HCT116 (cell line): Measurements from ENCODE around the gene ENTPD7. TPM values are rescaled to one million over a fixed set of nuclear protein-coding genes. Genes with fewer than 3 reads are reported as not detected.

Source experiments
- ATAC-seq: fragments of 200-7000 bp; cut with Tn5 transposase; 2 replicates; pipeline ENCODE4 v1.9.1; 2020; ENCODE audit warnings: mild to moderate bottlenecking, moderate library complexity
- BruUV-seq: library from RNA; stranded (reverse); fragments of 400-500 nt; replicated peaks from 2 replicates; lab custom pipeline; 2021; lab: Mats Ljungman, UMichigan
- CTCF ChIA-PET: fragments of 300-600 bp; sonication (Branson Sonifier 250); formaldehyde crosslinking; loops from one replicate; lab custom pipeline; 2021; ENCODE audit warnings: antibody characterized with exemption; lab: Charles Lee
- POLR2A ChIA-PET: fragments of 300-600, 350-600 bp; sonication (Branson Sonifier 250); formaldehyde crosslinking; loops from one replicate; lab custom pipeline; 2021; ENCODE audit warnings: antibody characterized with exemption; lab: Charles Lee
- RAD21 ChIA-PET, 2 experiments: fragments of 300-600 bp; sonication (Branson Sonifier 250); formaldehyde crosslinking; loops; one replicate each; lab custom pipeline; 2023; ENCODE audit warnings: low total read pairs in 2 of 2; ENCODE audit not compliant: uncharacterized antibody in 2 of 2, unreplicated experiment in 2 of 2, low non-redundant PET in 1 of 2; lab: Charles Lee
- DNase-seq: peaks from one replicate; pipeline ENCODE4 v3.0.0-alpha.2; 2010; ENCODE audit warnings: low read depth, low spot score
- H2AFZ ChIP-seq: fragments of 200-600 bp; shearing (Covaris generic), sonication (generic); 2 replicates; pipeline ENCODE4 v1.6.1; 2017; ENCODE audit warnings: low read depth, mixed run types, mixed read lengths, antibody characterized with exemption, low read length; ENCODE audit not compliant: poor library complexity, severe bottlenecking
- H3K27ac ChIP-seq: 2 replicates; pipeline ENCODE4 v1.5.1; 2012; ENCODE audit warnings: low read depth, low read length
- H3K27me3 ChIP-seq: fragments of 200-600 bp; sonication (generic); 2 replicates; pipeline ENCODE4 v1.6.1; 2016; ENCODE audit warnings: mixed run types, low read length, mixed read lengths; ENCODE audit not compliant: insufficient read depth
- H3K36me3 ChIP-seq, 2 experiments: fragments of 200-500 bp in 1 of 2; fragments of 200-600 bp in 1 of 2; sonication (Bioruptor generic) in 1 of 2; sonication (generic) in 1 of 2; 2 replicates each; pipeline versions ENCODE4 v1.5.1 to v1.6.1; 2014 to 2016; ENCODE audit warnings: low read length in 2 of 2, inconsistent platforms in 1 of 2, mixed read lengths in 1 of 2, mixed run types in 1 of 2; ENCODE audit not compliant: insufficient read depth in 2 of 2, control insufficient read depth in 1 of 2
- H3K4me1 ChIP-seq, 2 experiments: fragments of 200-600 bp in 1 of 2; sonication (generic) in 1 of 2; 2 replicates each; pipeline versions ENCODE4 v1.5.1 to v1.6.1; 2012 to 2017; ENCODE audit warnings: low read length in 2 of 2, inconsistent platforms in 1 of 2, mild to moderate bottlenecking in 1 of 2, mixed read lengths in 1 of 2, mixed run types in 1 of 2, moderate library complexity in 1 of 2; ENCODE audit not compliant: insufficient read depth in 2 of 2, control insufficient read depth in 1 of 2
- H3K4me2 ChIP-seq: fragments of 200-600 bp; sonication (generic); 2 replicates; pipeline ENCODE4 v1.6.1; 2017; ENCODE audit warnings: mixed run types, low read length, mixed read lengths
- H3K4me3 ChIP-seq, 2 experiments: fragments of 200-600 bp in 1 of 2; sonication (generic) in 1 of 2; replicated peaks in 1 of 2; 2 replicates each; pipeline ENCODE4 v1.5.1; 2011 to 2016; ENCODE audit warnings: low read length in 2 of 2, control low read depth in 1 of 2, low read depth in 1 of 2, mild to moderate bottlenecking in 1 of 2, mixed read lengths in 1 of 2, mixed run types in 1 of 2
- H3K79me2 ChIP-seq: fragments of 200-600 bp; sonication (generic); 2 replicates; pipeline ENCODE4 v1.6.1; 2017; ENCODE audit warnings: mild to moderate bottlenecking, mixed run types, low read length, moderate library complexity, mixed read lengths; ENCODE audit not compliant: insufficient read depth
- H3K9ac ChIP-seq: fragments of 200-600 bp; sonication (generic); 2 replicates; pipeline ENCODE4 v1.6.1; 2016; ENCODE audit warnings: low read length, mixed read lengths
- H3K9me2 ChIP-seq: fragments of 200-600 bp; sonication (generic), shearing (Covaris generic); 2 replicates; pipeline ENCODE4 v1.6.1; 2017; ENCODE audit warnings: mixed run types, mild to moderate bottlenecking, moderate library complexity; ENCODE audit not compliant: insufficient read depth
- H3K9me3 ChIP-seq, 2 experiments: fragments of 200-500 bp in 1 of 2; fragments of 200-600 bp in 1 of 2; sonication (Bioruptor generic) in 1 of 2; sonication (generic) in 1 of 2; 2 replicates each; pipeline ENCODE4 v1.6.1; 2014 to 2017; ENCODE audit warnings: low read length in 2 of 2, mixed read lengths in 2 of 2, inconsistent platforms in 1 of 2, low read depth in 1 of 2, mild to moderate bottlenecking in 1 of 2, mixed run types in 1 of 2, moderate library complexity in 1 of 2; ENCODE audit not compliant: control insufficient read depth in 1 of 2, insufficient read depth in 1 of 2
- H4K20me1 ChIP-seq: fragments of 200-600 bp; sonication (generic), shearing (Covaris generic); 2 replicates; pipeline ENCODE4 v1.6.1; 2017; ENCODE audit warnings: mixed run types, mild to moderate bottlenecking, moderate library complexity; ENCODE audit not compliant: insufficient read depth
- ELF1 ChIP-seq: IDR thresholded peaks from 2 replicates; pipeline ENCODE4 v1.6.1; 2012; ENCODE audit warnings: low read depth, borderline replicate concordance
- EZH2 ChIP-seq: fragments of 200-600 bp; sonication (generic); IDR thresholded peaks from 2 replicates; pipeline ENCODE4 v1.6.1; 2017; ENCODE audit warnings: antibody characterized with exemption, mixed run types
- FOSL1 ChIP-seq: IDR thresholded peaks from 2 replicates; pipeline ENCODE4 v1.6.1; 2012; ENCODE audit warnings: low read depth
- JUND ChIP-seq: IDR thresholded peaks from 2 replicates; pipeline ENCODE4 v1.6.1; 2012
- POLR2A ChIP-seq: IDR thresholded peaks from 2 replicates; pipeline ENCODE4 v1.7.0; 2011; ENCODE audit warnings: borderline replicate concordance; ENCODE audit not compliant: insufficient read depth, insufficient read length; ENCODE audit errors: extremely low read depth
- POLR2AphosphoS5 ChIP-seq: IDR thresholded peaks from 2 replicates; pipeline ENCODE4 v1.6.1; 2011; ENCODE audit warnings: mild to moderate bottlenecking, low read depth, low read length, moderate library complexity
- RAD21 ChIP-seq: IDR thresholded peaks from 2 replicates; pipeline ENCODE4 v1.6.1; 2012; ENCODE audit warnings: low read depth, mild to moderate bottlenecking
- SIN3A ChIP-seq: IDR thresholded peaks from 2 replicates; pipeline ENCODE4 v1.6.1; 2012; ENCODE audit warnings: low read depth
- SP1 ChIP-seq: IDR thresholded peaks from 2 replicates; pipeline ENCODE4 v1.6.1; 2012; ENCODE audit warnings: low read depth
- SRF ChIP-seq: IDR thresholded peaks from 2 replicates; pipeline ENCODE4 v1.6.1; 2012; ENCODE audit warnings: low read depth
- YY1 ChIP-seq: IDR thresholded peaks from 2 replicates; pipeline ENCODE4 v1.6.1; 2011; ENCODE audit warnings: low read length, low read depth, moderate library complexity, mild to moderate bottlenecking; ENCODE audit not compliant: insufficient replicate concordance; ENCODE audit errors: extremely low read depth
- ZNF274 ChIP-seq: fragments of 200-500 bp; sonication (Bioruptor generic); IDR thresholded peaks from 2 replicates; pipeline ENCODE4 v1.6.1; 2014; ENCODE audit warnings: mild to moderate bottlenecking, low read depth, low read length, inconsistent platforms
- intact Hi-C: fragments of 100-400 bp; cut with micrococcal nuclease; formaldehyde crosslinking; loops from 2 replicates; pipeline ENCODE4 v1.10.0; 2022
- total RNA-seq: library from RNA; stranded (reverse); gene quantifications from one replicate; pipeline ENCODE4 v1.2.1, GENCODE V29; 2021; ENCODE audit not compliant: unreplicated experiment
- TF ChIP-seq, protein P1 (sequence below): IDR thresholded peaks from 2 replicates; pipeline ENCODE4 v1.6.1; 2012
- TF ChIP-seq, protein P2 (sequence below): IDR thresholded peaks from 2 replicates; pipeline ENCODE4 v1.6.1; 2012; ENCODE audit warnings: low read depth
- TF ChIP-seq, protein P3 (sequence below), 3 experiments: fragments of 200-600 bp in 1 of 3; sonication (generic) in 1 of 3; IDR thresholded peaks in 2 of 3; conservative IDR thresholded peaks in 1 of 3; 2 replicates each; pipeline ENCODE4 v1.5.1; 2012 to 2017; ENCODE audit warnings: low read depth in 2 of 3, low read length in 2 of 3, antibody characterized with exemption in 1 of 3, borderline replicate concordance in 1 of 3, control low read depth in 1 of 3, mild to moderate bottlenecking in 1 of 3, mixed read lengths in 1 of 3, mixed run types in 1 of 3, moderate library complexity in 1 of 3; ENCODE audit not compliant: insufficient read depth in 1 of 3

The ENTPD7 gene
- total RNA-seq, 1 experiment from 2014 or later, result 12.3 TPM

DNA sequence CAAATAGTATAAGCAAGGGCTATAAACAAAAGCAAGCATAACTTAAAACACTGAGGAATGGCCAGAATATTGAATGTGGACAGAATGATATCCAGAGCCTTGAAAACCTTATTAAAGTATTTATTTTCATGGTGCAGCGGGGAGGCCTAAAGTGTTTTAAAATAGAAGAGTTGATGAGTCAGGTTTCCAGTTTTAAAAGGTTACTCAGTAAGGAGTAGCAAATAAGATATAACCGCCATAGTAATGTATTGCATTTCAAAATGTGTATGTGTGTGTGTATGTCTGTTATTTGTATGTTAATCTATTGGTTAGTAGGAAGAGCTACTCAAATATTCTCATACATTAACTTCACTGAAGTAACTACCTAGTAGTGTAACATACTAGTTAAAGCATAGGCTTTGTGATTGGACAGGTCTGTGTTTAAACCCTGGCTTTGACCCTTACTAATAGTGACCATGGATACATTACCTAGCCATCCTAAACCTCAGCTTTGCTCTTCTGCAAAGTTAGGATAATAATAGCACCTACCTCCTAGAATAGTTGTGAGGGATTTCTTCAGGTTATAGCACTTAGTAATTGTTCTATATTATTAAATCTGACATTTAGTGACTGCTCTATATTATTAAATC, 89.6 kb downstream of the ENTPD7 start:
- Histone ChIP-seq H3K36me3 (peaks cover 75 to 79% of the 10 kb centered on the region in 2 experiments), H3K9me3 (no peaks in the 10 kb centered on the region), H3K27me3 (no peaks in the 10 kb centered on the region), H3K27ac (no peak overlapping the region), H3K4me1 (peaks cover 0 to 2% of the 10 kb centered on the region in 2 experiments; a peak in 1 of 4 replicates), H3K4me2 (no peak overlapping the region), H3K79me2 (peaks cover 49% of the 10 kb centered on the region), H4K20me1 (no peaks in the 10 kb centered on the region), H3K9ac (no peak overlapping the region), H3K4me3 (no peak overlapping the region), H3K9me2 (no peaks in the 10 kb centered on the region), H2AFZ (no peak overlapping the region)
- DNase-seq (no peak), ATAC-seq (no peak)
- intact Hi-C loops, result no loop called here
- BruUV-seq, result TSS peak; percentile 15
- POLR2A ChIA-PET, result no interaction called here
- CTCF ChIA-PET, result interaction anchor here (1.4 kb wide), 1 partner anchor 16 kb away, joined by 6 read pairs; the partner anchor contains the start of genes COX15 and CUTC
- no peak for TF ChIP-seq SP1
- TF ChIP-seq ELF1, result no peak
- TF ChIP-seq EZH2, result no peak
- RAD21 ChIA-PET, result no interaction called here

DNA sequence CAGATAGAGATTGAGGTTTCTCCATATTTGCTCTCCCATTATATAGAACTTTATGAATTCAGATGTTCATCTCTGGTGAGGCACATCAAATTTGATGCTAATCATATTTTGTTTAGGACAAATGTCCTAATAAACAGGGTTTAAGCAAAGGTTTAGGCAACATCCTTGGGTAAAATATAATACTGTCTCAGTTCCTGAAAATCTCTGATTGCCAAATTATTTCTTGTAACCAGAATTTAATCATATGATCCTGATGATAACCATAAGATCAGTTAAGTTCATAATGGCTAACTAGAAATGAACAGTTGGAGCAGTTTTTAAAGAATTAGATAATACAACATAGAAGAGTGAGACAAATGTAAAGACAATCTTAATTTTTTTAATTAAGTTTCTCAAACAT, 91.3 kb downstream of the ENTPD7 start:
- H4K20me1 ChIP-seq, result no peaks in the 10 kb centered on the region
- DNase-seq (no peak), ATAC-seq (no peak)
- RAD21 ChIA-PET, result no interaction called here
- H3K9me3 ChIP-seq, result no peaks in the 10 kb centered on the region
- no peak overlapping the region for H3K4me3 ChIP-seq
- H3K4me1 ChIP-seq, result no peaks in the 10 kb centered on the region
- H3K27me3 ChIP-seq, result no peaks in the 10 kb centered on the region
- H3K9me2 ChIP-seq, result no peaks in the 10 kb centered on the region
- H3K9ac ChIP-seq, result no peak overlapping the region
- BruUV-seq, result no TSS peak
- no peak overlapping the region for H3K27ac ChIP-seq
- no peak overlapping the region for H3K4me2 ChIP-seq
- intact Hi-C loops, result no loop called here
- H3K79me2 ChIP-seq, result peaks cover 45% of the 10 kb centered on the region
- no peak overlapping the region for H2AFZ ChIP-seq
- peaks cover 77 to 81% of the 10 kb centered on the region in 2 experiments for H3K36me3 ChIP-seq
- POLR2A ChIA-PET, result no interaction called here
- CTCF ChIA-PET, result no interaction called here
- no peak for TF ChIP-seq EZH2
- TF ChIP-seq SP1, result no peak
- no peak for TF ChIP-seq FOSL1
- TF ChIP-seq, protein P1, sequence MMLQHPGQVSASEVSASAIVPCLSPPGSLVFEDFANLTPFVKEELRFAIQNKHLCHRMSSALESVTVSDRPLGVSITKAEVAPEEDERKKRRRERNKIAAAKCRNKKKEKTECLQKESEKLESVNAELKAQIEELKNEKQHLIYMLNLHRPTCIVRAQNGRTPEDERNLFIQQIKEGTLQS, result no peak
- TF ChIP-seq SIN3A, result no peak
- no peak for TF ChIP-seq POLR2A
- TF ChIP-seq JUND, result no peak
- TF ChIP-seq SRF, result no peak
- TF ChIP-seq YY1, result no peak
- TF ChIP-seq, protein P2, sequence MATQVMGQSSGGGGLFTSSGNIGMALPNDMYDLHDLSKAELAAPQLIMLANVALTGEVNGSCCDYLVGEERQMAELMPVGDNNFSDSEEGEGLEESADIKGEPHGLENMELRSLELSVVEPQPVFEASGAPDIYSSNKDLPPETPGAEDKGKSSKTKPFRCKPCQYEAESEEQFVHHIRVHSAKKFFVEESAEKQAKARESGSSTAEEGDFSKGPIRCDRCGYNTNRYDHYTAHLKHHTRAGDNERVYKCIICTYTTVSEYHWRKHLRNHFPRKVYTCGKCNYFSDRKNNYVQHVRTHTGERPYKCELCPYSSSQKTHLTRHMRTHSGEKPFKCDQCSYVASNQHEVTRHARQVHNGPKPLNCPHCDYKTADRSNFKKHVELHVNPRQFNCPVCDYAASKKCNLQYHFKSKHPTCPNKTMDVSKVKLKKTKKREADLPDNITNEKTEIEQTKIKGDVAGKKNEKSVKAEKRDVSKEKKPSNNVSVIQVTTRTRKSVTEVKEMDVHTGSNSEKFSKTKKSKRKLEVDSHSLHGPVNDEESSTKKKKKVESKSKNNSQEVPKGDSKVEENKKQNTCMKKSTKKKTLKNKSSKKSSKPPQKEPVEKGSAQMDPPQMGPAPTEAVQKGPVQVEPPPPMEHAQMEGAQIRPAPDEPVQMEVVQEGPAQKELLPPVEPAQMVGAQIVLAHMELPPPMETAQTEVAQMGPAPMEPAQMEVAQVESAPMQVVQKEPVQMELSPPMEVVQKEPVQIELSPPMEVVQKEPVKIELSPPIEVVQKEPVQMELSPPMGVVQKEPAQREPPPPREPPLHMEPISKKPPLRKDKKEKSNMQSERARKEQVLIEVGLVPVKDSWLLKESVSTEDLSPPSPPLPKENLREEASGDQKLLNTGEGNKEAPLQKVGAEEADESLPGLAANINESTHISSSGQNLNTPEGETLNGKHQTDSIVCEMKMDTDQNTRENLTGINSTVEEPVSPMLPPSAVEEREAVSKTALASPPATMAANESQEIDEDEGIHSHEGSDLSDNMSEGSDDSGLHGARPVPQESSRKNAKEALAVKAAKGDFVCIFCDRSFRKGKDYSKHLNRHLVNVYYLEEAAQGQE, result no peak
- TF ChIP-seq ZNF274, result no peak
- no peak for TF ChIP-seq RAD21
- TF ChIP-seq, protein P3, sequence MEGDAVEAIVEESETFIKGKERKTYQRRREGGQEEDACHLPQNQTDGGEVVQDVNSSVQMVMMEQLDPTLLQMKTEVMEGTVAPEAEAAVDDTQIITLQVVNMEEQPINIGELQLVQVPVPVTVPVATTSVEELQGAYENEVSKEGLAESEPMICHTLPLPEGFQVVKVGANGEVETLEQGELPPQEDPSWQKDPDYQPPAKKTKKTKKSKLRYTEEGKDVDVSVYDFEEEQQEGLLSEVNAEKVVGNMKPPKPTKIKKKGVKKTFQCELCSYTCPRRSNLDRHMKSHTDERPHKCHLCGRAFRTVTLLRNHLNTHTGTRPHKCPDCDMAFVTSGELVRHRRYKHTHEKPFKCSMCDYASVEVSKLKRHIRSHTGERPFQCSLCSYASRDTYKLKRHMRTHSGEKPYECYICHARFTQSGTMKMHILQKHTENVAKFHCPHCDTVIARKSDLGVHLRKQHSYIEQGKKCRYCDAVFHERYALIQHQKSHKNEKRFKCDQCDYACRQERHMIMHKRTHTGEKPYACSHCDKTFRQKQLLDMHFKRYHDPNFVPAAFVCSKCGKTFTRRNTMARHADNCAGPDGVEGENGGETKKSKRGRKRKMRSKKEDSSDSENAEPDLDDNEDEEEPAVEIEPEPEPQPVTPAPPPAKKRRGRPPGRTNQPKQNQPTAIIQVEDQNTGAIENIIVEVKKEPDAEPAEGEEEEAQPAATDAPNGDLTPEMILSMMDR (IDR thresholded peaks at IDR 0.05 in 2 of 3, conservative IDR thresholded peaks at IDR 0.05 in 1 of 3; ENCODE audit: borderline replicate concordance in 1 of 3, insufficient read depth in 1 of 3, low read depth in 2 of 3, low read length in 2 of 3), result no peak
- TF ChIP-seq POLR2AphosphoS5, result no peak
